CD4-positive, alpha-beta T cell (primary cell): ENCODE results near the gene LLPH. TPM values are rescaled to one million over a fixed set of nuclear protein-coding genes. Genes with fewer than 3 reads are reported as not detected.

Experiments used
- ATAC-seq: fragments of 200-7000 bp; cut with Tn5 transposase; one replicate; pipeline ENCODE4 v1.10.0; 2022; ENCODE audit warnings: mild to moderate bottlenecking; ENCODE audit not compliant: poor library complexity
- CTCF ChIA-PET: fragments of 350-600 bp; sonication (Branson Sonifier 250); formaldehyde crosslinking; loops from one replicate; lab custom pipeline; 2021; ENCODE audit warnings: antibody characterized with exemption, inconsistent platforms; lab: Charles Lee
- POLR2A ChIA-PET: fragments of 350-600 bp; sonication (Branson Sonifier 250); formaldehyde crosslinking; loops from one replicate; lab custom pipeline; 2021; ENCODE audit warnings: antibody characterized with exemption, inconsistent platforms; lab: Charles Lee
- DNase-seq, 14 experiments: peaks; one replicate each; pipeline ENCODE4 v3.0.0-alpha.2; 2013 to 2020; ENCODE audit warnings: mixed read lengths in 2 of 14
- H3K27ac ChIP-seq, 2 donors: one replicate each; pipeline versions ENCODE4 v1.5.1 to v1.7.0; 2013; ENCODE audit warnings: low read length in 2 of 2, low read depth in 1 of 2, mild to moderate bottlenecking in 1 of 2
- H3K27me3 ChIP-seq, 2 experiments: 1 replicate in 1 of 2; 2 replicates in 1 of 2; pipeline versions ENCODE4 v1.6.1 to v1.7.0; 2013; ENCODE audit warnings: low read length in 2 of 2, control low read depth in 1 of 2, mild to moderate bottlenecking in 1 of 2, moderate library complexity in 1 of 2; ENCODE audit not compliant: insufficient read depth in 2 of 2, control insufficient read depth in 1 of 2
- H3K36me3 ChIP-seq: one replicate; pipeline ENCODE4 v1.6.1; 2013; ENCODE audit warnings: low read length, control low read depth; ENCODE audit not compliant: insufficient read depth
- H3K4me1 ChIP-seq: one replicate; pipeline ENCODE4 v1.6.1; 2013; ENCODE audit warnings: low read length, control low read depth; ENCODE audit not compliant: insufficient read depth
- H3K4me3 ChIP-seq: one replicate; pipeline ENCODE4 v1.5.1; 2013; ENCODE audit warnings: mild to moderate bottlenecking, low read length, moderate library complexity
- H3K9me3 ChIP-seq, 2 experiments: 1 replicate in 1 of 2; 2 replicates in 1 of 2; pipeline versions ENCODE4 v1.6.1 to v1.7.0; 2013; ENCODE audit warnings: low read length in 2 of 2, mild to moderate bottlenecking in 2 of 2, control low read depth in 1 of 2, moderate library complexity in 1 of 2; ENCODE audit not compliant: control insufficient read depth in 1 of 2, insufficient read depth in 1 of 2
- H3K27ac Mint-ChIP-seq: one replicate; pipeline ENCODE4 v1.8.0; 2020; ENCODE audit warnings: mixed read lengths
- H3K27me3 Mint-ChIP-seq: one replicate; pipeline ENCODE4 v1.8.0; 2021; ENCODE audit warnings: mixed read lengths
- H3K36me3 Mint-ChIP-seq: one replicate; pipeline ENCODE4 v1.8.0; 2021; ENCODE audit warnings: low read depth, mixed read lengths
- H3K4me1 Mint-ChIP-seq: one replicate; pipeline ENCODE4 v1.8.0; 2021; ENCODE audit warnings: low read depth, mixed read lengths
- H3K4me3 Mint-ChIP-seq: one replicate; pipeline ENCODE4 v1.8.0; 2020; ENCODE audit warnings: mild to moderate bottlenecking, mixed read lengths
- H3K9me3 Mint-ChIP-seq: one replicate; pipeline ENCODE4 v1.8.0; 2020; ENCODE audit warnings: mixed read lengths
- CTCF ChIP-seq: fragments of 200-600 bp; IDR thresholded peaks from one replicate; pipeline ENCODE4 v1.8.0; 2022; ENCODE audit warnings: antibody characterized with exemption, mild to moderate bottlenecking
- intact Hi-C, 2 experiments: fragments of 100-400 bp; cut with DNase I in 1 of 2; cut with micrococcal nuclease in 1 of 2; formaldehyde crosslinking; loops; one replicate each; pipeline versions ENCODE4 v1.15.1 to v1.9.0; 2023 to 2025; cut with DNase I, micrococcal nuclease
- total RNA-seq, 174 experiments: library from RNA in 2 of 174; stranded (reverse) in 2 of 174; gene quantifications; one replicate each; pipeline ENCODE4 v1.2.3 and lab custom pipeline; 2021 to 2026

LLPH gene
- total RNA-seq, 2 experiments from 2014 or later = 27.3 to 31.0 TPM

DNA sequence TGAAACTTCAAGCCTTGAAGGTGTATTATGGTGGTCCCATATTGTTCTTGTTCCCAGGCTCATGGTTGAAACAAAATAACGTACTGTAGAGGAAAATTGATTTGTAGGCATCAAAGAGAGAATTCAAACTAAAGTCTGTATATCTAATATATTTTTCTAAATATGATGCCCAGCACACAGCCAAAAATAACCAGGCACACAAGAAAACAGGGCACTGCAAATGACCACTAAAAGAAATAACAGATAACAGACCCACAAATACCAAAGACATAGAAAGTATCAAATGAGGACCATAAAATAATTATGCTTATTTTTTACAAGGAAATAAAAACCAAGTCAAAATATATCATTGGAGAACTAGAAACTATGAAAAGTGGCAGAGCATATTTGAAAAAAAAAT, 46.8 kb downstream of the LLPH start:
- intact Hi-C loops = loop anchor here in 1 of 2 experiments (1.0 kb wide), 1 partner anchor 527 kb away; no protein-coding TSS in a partner anchor
- H3K9me3 Mint-ChIP-seq = no peaks in the 10 kb centered on the region
- POLR2A ChIA-PET = no interaction called here
- H3K4me1 ChIP-seq = no peaks in the 10 kb centered on the region
- H3K36me3 ChIP-seq = no peaks in the 10 kb centered on the region
- DNase-seq (no peak), ATAC-seq (no peak)
- no peaks in the 10 kb centered on the region for H3K4me1 Mint-ChIP-seq
- no peaks in the 10 kb centered on the region for H3K36me3 Mint-ChIP-seq
- CTCF ChIA-PET = no interaction called here
- H3K27me3 ChIP-seq = peaks cover 0 to 5% of the 10 kb centered on the region in 2 experiments
- H3K9me3 ChIP-seq = peaks cover 0 to 10% of the 10 kb centered on the region in 2 experiments
- H3K27me3 Mint-ChIP-seq = peaks cover 45% of the 10 kb centered on the region
- H3K27ac ChIP-seq = no peak overlapping the region
- H3K4me3 Mint-ChIP-seq = no peak overlapping the region
- H3K27ac Mint-ChIP-seq = no peak overlapping the region
- no peak for TF ChIP-seq CTCF
- H3K4me3 ChIP-seq = no peak overlapping the region

- POLR2A ChIA-PET = no interaction called here
- no peak for DNase-seq
- no peak overlapping the region for H3K27ac ChIP-seq
These were observed 47.8 kb downstream of the LLPH start for GRCh38 chr12:66082744-66083143.

DNA sequence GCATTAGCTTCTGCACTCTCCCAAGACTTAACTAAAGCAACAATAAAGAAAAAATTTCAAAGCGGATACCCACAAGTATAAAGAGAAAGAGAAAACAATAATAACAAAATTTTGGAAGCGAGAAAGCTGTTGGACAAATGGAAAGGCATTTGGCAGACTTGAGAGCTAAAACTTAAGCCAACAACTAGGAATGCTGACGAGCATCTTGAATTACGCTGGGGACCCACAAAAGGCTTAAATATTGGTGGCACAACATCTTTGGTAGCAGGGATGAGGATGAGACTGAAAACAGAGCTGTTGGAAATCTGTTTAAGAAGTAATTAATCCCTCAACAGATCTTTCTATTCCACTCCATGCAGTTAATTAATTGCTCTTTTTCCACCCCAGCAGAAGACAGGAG, 49.8 kb downstream of the LLPH start:
- Histone ChIP-seq H3K27me3 (peaks cover 3 to 5% of the 10 kb centered on the region in 2 experiments), H3K9me3 (peaks cover 0 to 10% of the 10 kb centered on the region in 2 experiments), H3K36me3 (no peaks in the 10 kb centered on the region), H3K4me3 (no peak overlapping the region), H3K27ac (no peak overlapping the region), H3K4me1 (no peaks in the 10 kb centered on the region)
- Mint-ChIP-seq H3K4me3 (no peak overlapping the region), H3K27ac (no peak overlapping the region), H3K9me3 (no peaks in the 10 kb centered on the region), H3K4me1 (no peaks in the 10 kb centered on the region), H3K36me3 (no peaks in the 10 kb centered on the region), H3K27me3 (peaks cover 31% of the 10 kb centered on the region)
- ChIA-PET POLR2A (no interaction called here), CTCF (no interaction called here)
- intact Hi-C loops = no loop called here
- no peak for TF ChIP-seq CTCF
- ATAC-seq (no peak), DNase-seq (no peak)

More at GRCh38 chr12:66082744-66083143, 47.8 kb downstream of the LLPH start:
- Histone ChIP-seq H3K9me3 (peaks cover 0 to 10% of the 10 kb centered on the region in 2 experiments), H3K4me1 (no peaks in the 10 kb centered on the region), H3K4me3 (no peak overlapping the region), H3K36me3 (no peaks in the 10 kb centered on the region), H3K27me3 (peaks cover 0 to 5% of the 10 kb centered on the region in 2 experiments)
- CTCF ChIA-PET = no interaction called here
- Mint-ChIP-seq H3K27ac (no peak overlapping the region), H3K9me3 (no peaks in the 10 kb centered on the region), H3K4me3 (no peak overlapping the region), H3K4me1 (no peaks in the 10 kb centered on the region), H3K36me3 (no peaks in the 10 kb centered on the region), H3K27me3 (peaks cover 45% of the 10 kb centered on the region)
- no peak for TF ChIP-seq CTCF
- no peak for ATAC-seq
- intact Hi-C loops = loop anchor here in 1 of 2 experiments (1.0 kb wide), 1 partner anchor 526 kb away; no protein-coding TSS in a partner anchor
